ENCODE data around the gene LSM12. TPM values are rescaled to one million over a fixed set of nuclear protein-coding genes. Genes with fewer than 3 reads are reported as not detected.

LSM12 gene
- total and polyA plus RNA-seq, 2 donors (not counting 3 experiments of a cell fraction or from before 2014, with no cell fraction given) = 36.5 to 68.9 TPM

GRCh38 chr17:44070455-44071197, 4.2 kb upstream of the LSM12 start, which contains the start of gene G6PC3:
Gene G6PC3 (plus strand): TSS chr17:44070735. CDS start chr17:44070966, 231 bp downstream.
- dilution Hi-C loops (cut with MboI; ENCODE audit: extremely low pct_ligation_motif_present, low sequenced_read_pairs) = no loop called here

More at GRCh38 chr17:44070455-44071197, 4.2 kb upstream of the LSM12 start, which contains the start of gene G6PC3:
- BruUV-seq (replicated peaks) = no TSS peak
- DNase-seq (ENCODE audit: low read depth, low spot score) (peak; percentile 98), FAIRE-seq (peak; percentile 97)
- Histone ChIP-seq H2AFZ (ENCODE audit: low read depth, low read length) (peak within 1 kb of the TSS; percentile 73), H3K36me3 (ENCODE audit: control insufficient read depth in 2 of 2, extremely low read depth in 1 of 2, insufficient read depth in 2 of 2, low read length in 2 of 2) (peaks cover 0 to 12% of the 10 kb centered on the region in 2 experiments), H3K4me1 (ENCODE audit: control insufficient read depth, extremely low read depth, insufficient read depth, low read length) (peaks cover 20% of the 10 kb centered on the region), H3K9ac (replicated peaks; ENCODE audit: extremely low read depth, insufficient read depth, low read length) (peak within 1 kb of the TSS; percentile 64), H3K4me2 (ENCODE audit: insufficient read depth, low read length) (peak within 1 kb of the TSS; percentile 86), H3K4me3 (replicated peaks in 1 of 3; ENCODE audit: insufficient read depth in 1 of 3, low read depth in 1 of 3, low read length in 3 of 3) (peak within 1 kb of the TSS; percentile 42 to 81 (median 43)), H3K27me3 (ENCODE audit: control insufficient read depth in 2 of 2, insufficient read depth in 2 of 2, low read length in 2 of 2) (no peaks in the 10 kb centered on the region), H4K20me1 (replicated peaks; ENCODE audit: control insufficient read depth, extremely low read depth, insufficient read depth, low read length) (no peaks in the 10 kb centered on the region), H3K9me1 (replicated peaks; ENCODE audit: control insufficient read depth, extremely low read depth, insufficient read depth, low read length) (no peaks in the 10 kb centered on the region), H3K9me3 (replicated peaks; ENCODE audit: control insufficient read depth, insufficient read depth, low read length) (no peaks in the 10 kb centered on the region), H3K79me2 (ENCODE audit: control insufficient read depth, insufficient read depth, low read length) (peaks cover 17% of the 10 kb centered on the region), H3K27ac (ENCODE audit: insufficient read depth, low read depth, low read length) (peak within 1 kb of the TSS; percentile 54)
- no peak for TF ChIP-seq JUN (IDR thresholded peaks at IDR 0.05; ENCODE audit: borderline replicate concordance, insufficient read depth, insufficient read length, low read depth)
- no peak for TF ChIP-seq GATA2 (IDR thresholded peaks at IDR 0.05; ENCODE audit: insufficient read depth, insufficient read length, low read depth, low read length)
- TF ChIP-seq EZH2 (IDR thresholded peaks at IDR 0.05; ENCODE audit: borderline replicate concordance, low read depth, low read length, severe bottlenecking) = no peak
- TF ChIP-seq POLR2A (IDR thresholded peaks at IDR 0.05; ENCODE audit: low read depth, low read length) = peak; percentile 96
- peak; percentile 100 for TF ChIP-seq MYC (IDR thresholded peaks at IDR 0.05; ENCODE audit: low read depth, low read length)
- TF ChIP-seq FOS (IDR thresholded peaks at IDR 0.05; ENCODE audit: borderline replicate concordance, insufficient read depth, low read length) = no peak
- peak; percentile 94 for TF ChIP-seq POLR2AphosphoS5 (IDR thresholded peaks at IDR 0.05; ENCODE audit: insufficient read depth, low read depth, low read length)
- peak; percentile 100 for TF ChIP-seq MAX (IDR thresholded peaks at IDR 0.05; ENCODE audit: insufficient read depth, insufficient read length)
- no peak for TF ChIP-seq CTCF (IDR thresholded peaks at IDR 0.05; ENCODE audit: extremely low read depth in 1 of 2, insufficient read depth in 1 of 2, low read depth in 1 of 2, low read length in 2 of 2)
- CTCF ChIA-PET = interaction anchor here (0.7 to 2.4 kb wide), 6 partner anchors 13 to 53 kb away, joined by 3 to 12 read pairs (median 4); partner anchors contain the start of gene HDAC5
- intact Hi-C loops (cut with micrococcal nuclease) = loop anchor here (1.0 to 5.0 kb wide), 8 partner anchors 25 to 117 kb away; partner anchors contain the start of genes HDAC5, TMEM101 and TMUB2
- POLR2A ChIA-PET = no interaction called here
